Activated CD8-positive, alpha-beta memory T cell treated with anti-CD3 and anti-CD28 coated beads, Interleukin-2, amount 50 U/mL, for 4 hours (primary cell): ENCODE data around the gene EFNA2.

Source experiments
- DNase-seq: peaks from one replicate; pipeline ENCODE4 v3.0.0-alpha.2; 2020

EFNA2 gene

GRCh38 chr19:1284979-1285736 is 515 bp upstream of the EFNA2 start:
- no peak for DNase-seq

GRCh38 chr19:1286487-1287353 is 1.0 kb downstream of the EFNA2 start:
- no peak for DNase-seq

GRCh38 chr19:1287354-1288225 is 1.9 kb downstream of the EFNA2 start:
- DNase-seq, result no peak

- DNase-seq, result no peak
Observed at GRCh38 chr19:1288226-1288612, 2.5 kb downstream of the EFNA2 start.

- no peak for DNase-seq
Observed at GRCh38 chr19:1288833-1289685, 3.4 kb downstream of the EFNA2 start.

GRCh38 chr19:1289686-1290025 is 4.0 kb downstream of the EFNA2 start:
- no peak for DNase-seq

- no peak for DNase-seq
Observed at GRCh38 chr19:1290196-1290702, 4.6 kb downstream of the EFNA2 start.

GRCh38 chr19:1290703-1291651 is 5.3 kb downstream of the EFNA2 start:
- DNase-seq, result no peak

GRCh38 chr19:1291761-1292418 is 6.2 kb downstream of the EFNA2 start:
- DNase-seq, result no peak

- DNase-seq, result no peak
Observed at GRCh38 chr19:1292419-1293151, 6.9 kb downstream of the EFNA2 start.

- DNase-seq, result no peak
Observed at GRCh38 chr19:1293782-1294604, 8.3 kb downstream of the EFNA2 start.

- DNase-seq, result no peak
Observed at GRCh38 chr19:1294688-1295087, 9.0 kb downstream of the EFNA2 start.

GRCh38 chr19:1295169-1296012 is 9.7 kb downstream of the EFNA2 start:
- DNase-seq, result no peak

GRCh38 chr19:1296078-1296477 is 10.4 kb downstream of the EFNA2 start:
- no peak for DNase-seq

GRCh38 chr19:1296575-1297271 is 11.1 kb downstream of the EFNA2 start:
- no peak for DNase-seq

- DNase-seq, result no peak
Observed at GRCh38 chr19:1298235-1298634, 12.6 kb downstream of the EFNA2 start.

GRCh38 chr19:1299801-1300200 is 14.1 kb downstream of the EFNA2 start:
- no peak for DNase-seq
